Mammary epithelial cell (primary cell): ENCODE measurements around the gene LIN37.
A peak's percentile ranks its signal among the peaks of the same experiment; 100 is the strongest.

Experiments used
- EZH2 ChIP-seq: IDR thresholded peaks from 2 replicates; pipeline ENCODE4 v1.6.1; 2012; ENCODE audit warnings: low read length, inconsistent platforms, borderline replicate concordance
- TF ChIP-seq, protein P1 (sequence below), 2 donors: IDR thresholded peaks in 1 of 2; conservative IDR thresholded peaks in 1 of 2; 2 replicates each; pipeline ENCODE4 v1.5.1; 2011 to 2012; ENCODE audit warnings: inconsistent platforms in 2 of 2, low read length in 2 of 2, mild to moderate bottlenecking in 2 of 2, control low read depth in 1 of 2, low read depth in 1 of 2; ENCODE audit not compliant: insufficient read depth in 1 of 2; ENCODE audit errors: extremely low read depth in 1 of 2

DNA sequence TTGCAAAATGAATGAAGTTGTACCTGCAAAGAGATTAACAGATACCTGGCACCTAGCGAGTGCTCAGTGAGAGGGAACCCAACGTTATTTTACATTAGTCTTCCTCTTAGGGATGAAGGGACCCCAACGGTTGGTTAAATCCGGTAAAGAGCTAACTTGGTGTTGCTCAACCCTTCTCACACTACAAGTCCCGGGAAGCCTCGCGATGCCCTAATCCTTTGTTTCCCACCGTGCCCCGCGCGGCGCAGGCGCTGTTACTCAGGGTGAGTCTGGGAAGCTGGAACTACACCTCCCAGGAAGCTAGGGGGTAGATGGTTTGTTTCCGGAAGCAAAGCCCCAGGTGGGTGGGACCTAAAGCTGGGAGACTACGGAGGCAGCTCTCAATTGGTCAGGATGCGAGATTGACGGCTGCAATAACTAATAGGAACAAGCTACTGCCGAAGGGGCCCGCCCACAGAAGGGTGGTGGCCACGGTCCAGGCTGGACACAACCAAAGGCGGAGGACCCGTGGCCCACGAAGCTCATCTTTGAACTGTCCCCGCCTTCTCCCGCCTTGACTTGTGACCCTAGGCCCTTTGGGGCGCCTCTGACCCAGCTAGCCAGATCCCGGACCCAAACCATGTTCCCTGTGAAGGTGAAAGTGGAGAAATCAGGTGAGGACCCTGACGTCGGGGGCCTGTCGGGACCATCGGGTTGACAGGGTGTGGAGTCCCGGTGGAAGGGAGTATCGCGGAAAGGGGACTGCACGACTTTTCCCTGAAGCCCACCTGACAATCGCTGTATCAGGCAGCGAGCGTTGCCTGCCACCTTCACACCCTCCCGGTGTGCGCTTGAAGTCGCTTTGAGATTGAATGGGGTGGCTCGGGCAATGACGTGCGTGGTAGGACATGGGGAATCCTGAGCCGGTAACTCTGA, at the start of gene LIN37:
- TF ChIP-seq, protein P1, sequence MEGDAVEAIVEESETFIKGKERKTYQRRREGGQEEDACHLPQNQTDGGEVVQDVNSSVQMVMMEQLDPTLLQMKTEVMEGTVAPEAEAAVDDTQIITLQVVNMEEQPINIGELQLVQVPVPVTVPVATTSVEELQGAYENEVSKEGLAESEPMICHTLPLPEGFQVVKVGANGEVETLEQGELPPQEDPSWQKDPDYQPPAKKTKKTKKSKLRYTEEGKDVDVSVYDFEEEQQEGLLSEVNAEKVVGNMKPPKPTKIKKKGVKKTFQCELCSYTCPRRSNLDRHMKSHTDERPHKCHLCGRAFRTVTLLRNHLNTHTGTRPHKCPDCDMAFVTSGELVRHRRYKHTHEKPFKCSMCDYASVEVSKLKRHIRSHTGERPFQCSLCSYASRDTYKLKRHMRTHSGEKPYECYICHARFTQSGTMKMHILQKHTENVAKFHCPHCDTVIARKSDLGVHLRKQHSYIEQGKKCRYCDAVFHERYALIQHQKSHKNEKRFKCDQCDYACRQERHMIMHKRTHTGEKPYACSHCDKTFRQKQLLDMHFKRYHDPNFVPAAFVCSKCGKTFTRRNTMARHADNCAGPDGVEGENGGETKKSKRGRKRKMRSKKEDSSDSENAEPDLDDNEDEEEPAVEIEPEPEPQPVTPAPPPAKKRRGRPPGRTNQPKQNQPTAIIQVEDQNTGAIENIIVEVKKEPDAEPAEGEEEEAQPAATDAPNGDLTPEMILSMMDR (conservative IDR thresholded peaks at IDR 0.05 in 1 of 2, IDR thresholded peaks at IDR 0.05 in 1 of 2; ENCODE audit: extremely low read depth in 1 of 2, insufficient read depth in 1 of 2, low read depth in 1 of 2, low read length in 2 of 2) = peak in 1 of 2 donors; percentile 7
- TF ChIP-seq EZH2 = no peak
